WERI-Rb-1 (cell line): ENCODE results near the gene CDKN2B-AS1.

ENCODE experiments used
- DNase-seq: peaks from one replicate; pipeline ENCODE4 v3.0.0-alpha.2; 2020
- H3K27ac ChIP-seq: fragments of 250-450 bp; sonication (Bioruptor Pico); 2 replicates; pipeline ENCODE4 v1.5.1; 2020; ENCODE audit warnings: mild to moderate bottlenecking, moderate library complexity
- H3K27me3 ChIP-seq: fragments of 250-450 bp; sonication (Bioruptor Pico); 2 replicates; pipeline ENCODE4 v1.5.1; 2021; ENCODE audit warnings: mild to moderate bottlenecking, low read depth, moderate library complexity; ENCODE audit not compliant: insufficient read depth, severe bottlenecking
- H3K36me3 ChIP-seq: fragments of 250-450 bp; sonication (Bioruptor Pico); 2 replicates; pipeline ENCODE4 v1.5.1; 2020; ENCODE audit warnings: mild to moderate bottlenecking, moderate library complexity
- H3K4me3 ChIP-seq: 2 replicates; pipeline ENCODE4 v1.5.1; 2011; ENCODE audit warnings: low read depth, mild to moderate bottlenecking, control low read depth, low read length
- H3K9me3 ChIP-seq: fragments of 250-450 bp; sonication (Bioruptor Pico); 2 replicates; pipeline ENCODE4 v1.5.1; 2021; ENCODE audit warnings: mild to moderate bottlenecking, moderate library complexity; ENCODE audit not compliant: severe bottlenecking
- TF ChIP-seq, protein P1 (sequence below): IDR thresholded peaks from 2 replicates; pipeline ENCODE4 v1.5.1; 2011; ENCODE audit warnings: low read depth, mild to moderate bottlenecking, control low read depth, inconsistent platforms, low read length

CDKN2B-AS1 gene

GRCh38 chr9:22105005-22105722 lies 110.6 kb downstream of the CDKN2B-AS1 start:
- H3K27ac ChIP-seq: no peak overlapping the region

GRCh38 chr9:22107202-22108045 lies 112.8 kb downstream of the CDKN2B-AS1 start:
- no peaks in the 10 kb centered on the region for H3K9me3 ChIP-seq
- H3K4me3 ChIP-seq: no peak overlapping the region
- H3K27me3 ChIP-seq: no peaks in the 10 kb centered on the region
- TF ChIP-seq, protein P1, sequence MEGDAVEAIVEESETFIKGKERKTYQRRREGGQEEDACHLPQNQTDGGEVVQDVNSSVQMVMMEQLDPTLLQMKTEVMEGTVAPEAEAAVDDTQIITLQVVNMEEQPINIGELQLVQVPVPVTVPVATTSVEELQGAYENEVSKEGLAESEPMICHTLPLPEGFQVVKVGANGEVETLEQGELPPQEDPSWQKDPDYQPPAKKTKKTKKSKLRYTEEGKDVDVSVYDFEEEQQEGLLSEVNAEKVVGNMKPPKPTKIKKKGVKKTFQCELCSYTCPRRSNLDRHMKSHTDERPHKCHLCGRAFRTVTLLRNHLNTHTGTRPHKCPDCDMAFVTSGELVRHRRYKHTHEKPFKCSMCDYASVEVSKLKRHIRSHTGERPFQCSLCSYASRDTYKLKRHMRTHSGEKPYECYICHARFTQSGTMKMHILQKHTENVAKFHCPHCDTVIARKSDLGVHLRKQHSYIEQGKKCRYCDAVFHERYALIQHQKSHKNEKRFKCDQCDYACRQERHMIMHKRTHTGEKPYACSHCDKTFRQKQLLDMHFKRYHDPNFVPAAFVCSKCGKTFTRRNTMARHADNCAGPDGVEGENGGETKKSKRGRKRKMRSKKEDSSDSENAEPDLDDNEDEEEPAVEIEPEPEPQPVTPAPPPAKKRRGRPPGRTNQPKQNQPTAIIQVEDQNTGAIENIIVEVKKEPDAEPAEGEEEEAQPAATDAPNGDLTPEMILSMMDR: no peak
- no peak overlapping the region for H3K27ac ChIP-seq
- no peak for DNase-seq
- H3K36me3 ChIP-seq: no peaks in the 10 kb centered on the region

More at GRCh38 chr9:22105005-22105722, 110.6 kb downstream of the CDKN2B-AS1 start:
- H3K27me3 ChIP-seq: no peaks in the 10 kb centered on the region
- no peak for DNase-seq
- TF ChIP-seq, protein P1: no peak
- H3K4me3 ChIP-seq: no peak overlapping the region
- H3K9me3 ChIP-seq: no peaks in the 10 kb centered on the region
- no peaks in the 10 kb centered on the region for H3K36me3 ChIP-seq

DNA sequence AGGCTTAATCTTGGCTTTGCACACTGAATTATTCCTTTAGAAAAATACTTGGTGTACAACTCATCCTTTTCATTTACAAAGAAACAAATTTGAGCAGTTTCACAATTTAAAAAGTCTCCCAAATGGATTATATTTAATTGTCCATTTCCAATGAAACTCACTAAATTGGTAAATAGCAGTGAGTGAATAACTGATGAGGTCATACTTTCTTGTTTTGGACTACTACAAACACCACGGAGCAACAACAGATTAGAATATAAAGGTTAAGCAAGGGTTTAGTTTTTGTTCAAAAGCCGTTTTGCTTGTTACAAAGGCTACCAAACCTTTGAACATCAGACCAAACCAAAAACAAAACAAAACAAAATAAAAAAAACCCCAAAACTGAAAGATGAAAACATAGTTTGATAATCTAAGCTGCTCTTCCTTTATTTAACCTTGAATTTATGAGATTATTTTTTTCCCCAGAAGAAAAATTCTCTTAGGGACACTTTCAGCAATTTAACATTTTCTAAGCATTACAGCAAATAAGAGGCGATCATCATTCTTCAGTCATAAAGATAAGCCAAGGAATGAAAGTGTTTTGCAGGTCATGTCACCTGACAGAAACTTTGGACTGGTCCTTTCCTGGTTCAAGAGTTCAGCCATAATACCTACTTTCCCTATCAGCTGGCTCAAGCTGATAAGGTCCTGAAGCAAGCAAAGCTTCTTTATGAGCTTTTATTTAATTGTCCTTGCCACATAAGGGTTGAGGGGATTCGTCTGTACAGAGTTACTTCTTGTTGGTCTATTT lies 114.2 kb downstream of the CDKN2B-AS1 start:
- Histone ChIP-seq H3K4me3 (no peak overlapping the region), H3K27me3 (no peaks in the 10 kb centered on the region), H3K27ac (no peak overlapping the region), H3K9me3 (no peaks in the 10 kb centered on the region), H3K36me3 (no peaks in the 10 kb centered on the region)
- DNase-seq: no peak
- TF ChIP-seq, protein P1: no peak

GRCh38 chr9:22111176-22111953 lies 116.8 kb downstream of the CDKN2B-AS1 start:
- no peaks in the 10 kb centered on the region for H3K36me3 ChIP-seq

DNA sequence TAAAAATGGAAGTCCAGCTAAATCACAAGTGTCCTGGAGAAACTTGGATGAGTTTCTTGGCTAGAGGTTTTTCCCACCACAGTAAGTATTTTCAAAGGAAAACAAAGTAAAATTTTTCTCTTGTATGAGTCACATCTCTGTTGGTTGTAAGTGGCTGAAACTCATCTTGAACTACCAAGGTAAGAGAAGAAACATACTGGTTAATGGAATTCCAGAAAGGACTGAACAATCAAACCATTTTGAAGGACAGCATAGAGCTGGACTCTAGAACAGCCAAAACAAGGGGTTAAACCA lies 117.3 kb downstream of the CDKN2B-AS1 start:
- H3K36me3 ChIP-seq: no peaks in the 10 kb centered on the region
- H3K27ac ChIP-seq: no peak overlapping the region
- H3K9me3 ChIP-seq: no peaks in the 10 kb centered on the region
- DNase-seq: no peak
- no peaks in the 10 kb centered on the region for H3K27me3 ChIP-seq
- TF ChIP-seq, protein P1: no peak
- H3K4me3 ChIP-seq: no peak overlapping the region

More at GRCh38 chr9:22111176-22111953, 116.8 kb downstream of the CDKN2B-AS1 start:
- Histone ChIP-seq H3K27ac (no peak overlapping the region), H3K27me3 (no peaks in the 10 kb centered on the region), H3K9me3 (no peaks in the 10 kb centered on the region), H3K4me3 (no peak overlapping the region)
- DNase-seq: no peak
- TF ChIP-seq, protein P1: no peak
